Caco-2 (cell line): Measurements from ENCODE around the gene GH2. TPM values are rescaled to one million over a fixed set of nuclear protein-coding genes. Genes with fewer than 3 reads are reported as not detected.
"Not testable (repeated sequence)": the region's sequence is repeated elsewhere in the genome, so short reads cannot be mapped to it uniquely, and the experiment has no call there.

Experiments used
- BruUV-seq: library from RNA; stranded (reverse); fragments of 400-500 nt; replicated peaks from 2 replicates; lab custom pipeline; 2021; lab: Mats Ljungman, UMichigan
- CTCF ChIA-PET: fragments of 300-600 bp; sonication (Branson Sonifier 250); formaldehyde crosslinking; loops from one replicate; lab custom pipeline; 2022; ENCODE audit warnings: antibody characterized with exemption; lab: Charles Lee
- POLR2A ChIA-PET: fragments of 300-600 bp; sonication (Branson Sonifier 250); formaldehyde crosslinking; loops from one replicate; lab custom pipeline; 2022; ENCODE audit warnings: antibody characterized with exemption; lab: Charles Lee
- DNase-seq, 2 experiments: peaks; one replicate each; pipeline versions ENCODE4 v3.0.0 to v3.0.0-alpha.2; 2020 to 2022
- H3K27me3 ChIP-seq: replicated peaks from 2 replicates; pipeline ENCODE4 v1.6.0; 2011; ENCODE audit warnings: low read length; ENCODE audit not compliant: control insufficient read depth, insufficient read depth
- H3K36me3 ChIP-seq: 2 replicates; pipeline ENCODE4 v1.5.1; 2011; ENCODE audit warnings: low read length; ENCODE audit not compliant: control insufficient read depth, insufficient read depth
- H3K4me1 ChIP-seq: fragments of 250-450 bp; sonication (Bioruptor Pico); 2 replicates; pipeline ENCODE4 v1.5.1; 2020; ENCODE audit warnings: mild to moderate bottlenecking
- H3K4me3 ChIP-seq: 2 replicates; pipeline ENCODE4 v1.5.1; 2011; ENCODE audit warnings: low read depth, mild to moderate bottlenecking, control low read depth, low read length
- H3K9me3 ChIP-seq: fragments of 250-450 bp; sonication (Bioruptor Pico); 2 replicates; pipeline ENCODE4 v1.5.1; 2020; ENCODE audit warnings: mild to moderate bottlenecking, moderate library complexity
- H3K27ac Mint-ChIP-seq: one replicate; pipeline ENCODE4 v1.8.0; 2022; ENCODE audit warnings: mixed read lengths; ENCODE audit not compliant: unreplicated experiment
- H3K27me3 Mint-ChIP-seq: one replicate; pipeline ENCODE4 v1.8.0; 2022; ENCODE audit warnings: mixed read lengths; ENCODE audit not compliant: insufficient read depth, unreplicated experiment
- H3K36me3 Mint-ChIP-seq: one replicate; pipeline ENCODE4 v1.8.0; 2022; ENCODE audit warnings: mild to moderate bottlenecking, mixed read lengths; ENCODE audit not compliant: insufficient read depth, unreplicated experiment
- H3K4me1 Mint-ChIP-seq: one replicate; pipeline ENCODE4 v1.8.0; 2022; ENCODE audit warnings: low read depth, mixed read lengths; ENCODE audit not compliant: unreplicated experiment
- H3K4me3 Mint-ChIP-seq: one replicate; pipeline ENCODE4 v1.8.0; 2022; ENCODE audit warnings: mild to moderate bottlenecking, moderate library complexity, mixed read lengths; ENCODE audit not compliant: unreplicated experiment
- H3K9me3 Mint-ChIP-seq: one replicate; pipeline ENCODE4 v1.8.0; 2022; ENCODE audit warnings: mixed read lengths; ENCODE audit not compliant: unreplicated experiment
- intact Hi-C: fragments of 100-400 bp; cut with micrococcal nuclease; formaldehyde crosslinking; loops from one replicate; pipeline ENCODE4 v1.10.0; 2022; ENCODE audit not compliant: unreplicated experiment
- total RNA-seq: library from RNA; stranded (reverse); gene quantifications from 2 replicates; pipeline ENCODE4 v1.2.3, GENCODE V29; 2022
- TF ChIP-seq, protein P1 (sequence below), 2 experiments: fragments of 200-600 bp in 1 of 2; IDR thresholded peaks; 1 replicate in 1 of 2; 2 replicates in 1 of 2; pipeline versions ENCODE4 v1.5.1 to v1.8.0; 2011 to 2022; ENCODE audit warnings: antibody characterized with exemption in 1 of 2, control low read depth in 1 of 2, inconsistent platforms in 1 of 2, low read depth in 1 of 2, low read length in 1 of 2, mild to moderate bottlenecking in 1 of 2, moderate library complexity in 1 of 2; ENCODE audit not compliant: insufficient read depth in 1 of 2, severe bottlenecking in 1 of 2, unreplicated experiment in 1 of 2

The GH2 gene
- total RNA-seq, 1 experiment from 2014 or later, result not detected

GRCh38 chr17:63903787-63904201 lies 22.1 kb upstream of the GH2 start:
- H3K27me3 Mint-ChIP-seq, result peaks cover 11% of the 10 kb centered on the region
- POLR2A ChIA-PET, intact Hi-C loops, H3K9me3 ChIP-seq, H3K27me3 ChIP-seq, H3K4me1 ChIP-seq, H3K4me3 Mint-ChIP-seq, H3K9me3 Mint-ChIP-seq, BruUV-seq, H3K4me3 ChIP-seq, H3K4me1 Mint-ChIP-seq, H3K36me3 ChIP-seq, H3K36me3 Mint-ChIP-seq, H3K27ac Mint-ChIP-seq: not testable (repeated sequence)
- CTCF ChIA-PET, result interaction anchor here (1.0 to 1.2 kb wide), 2 partner anchors 38 to 47 kb away, joined by 3 to 5 read pairs; no protein-coding TSS in a partner anchor
- TF ChIP-seq, protein P1, sequence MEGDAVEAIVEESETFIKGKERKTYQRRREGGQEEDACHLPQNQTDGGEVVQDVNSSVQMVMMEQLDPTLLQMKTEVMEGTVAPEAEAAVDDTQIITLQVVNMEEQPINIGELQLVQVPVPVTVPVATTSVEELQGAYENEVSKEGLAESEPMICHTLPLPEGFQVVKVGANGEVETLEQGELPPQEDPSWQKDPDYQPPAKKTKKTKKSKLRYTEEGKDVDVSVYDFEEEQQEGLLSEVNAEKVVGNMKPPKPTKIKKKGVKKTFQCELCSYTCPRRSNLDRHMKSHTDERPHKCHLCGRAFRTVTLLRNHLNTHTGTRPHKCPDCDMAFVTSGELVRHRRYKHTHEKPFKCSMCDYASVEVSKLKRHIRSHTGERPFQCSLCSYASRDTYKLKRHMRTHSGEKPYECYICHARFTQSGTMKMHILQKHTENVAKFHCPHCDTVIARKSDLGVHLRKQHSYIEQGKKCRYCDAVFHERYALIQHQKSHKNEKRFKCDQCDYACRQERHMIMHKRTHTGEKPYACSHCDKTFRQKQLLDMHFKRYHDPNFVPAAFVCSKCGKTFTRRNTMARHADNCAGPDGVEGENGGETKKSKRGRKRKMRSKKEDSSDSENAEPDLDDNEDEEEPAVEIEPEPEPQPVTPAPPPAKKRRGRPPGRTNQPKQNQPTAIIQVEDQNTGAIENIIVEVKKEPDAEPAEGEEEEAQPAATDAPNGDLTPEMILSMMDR (IDR thresholded peaks at IDR 0.05; ENCODE audit: insufficient read depth in 1 of 2, low read depth in 1 of 2, low read length in 1 of 2, severe bottlenecking in 1 of 2, unreplicated experiment in 1 of 2), result peak; percentile 6 to 35
- DNase-seq, result peak in 1 of 2 experiments; percentile 39

DNA sequence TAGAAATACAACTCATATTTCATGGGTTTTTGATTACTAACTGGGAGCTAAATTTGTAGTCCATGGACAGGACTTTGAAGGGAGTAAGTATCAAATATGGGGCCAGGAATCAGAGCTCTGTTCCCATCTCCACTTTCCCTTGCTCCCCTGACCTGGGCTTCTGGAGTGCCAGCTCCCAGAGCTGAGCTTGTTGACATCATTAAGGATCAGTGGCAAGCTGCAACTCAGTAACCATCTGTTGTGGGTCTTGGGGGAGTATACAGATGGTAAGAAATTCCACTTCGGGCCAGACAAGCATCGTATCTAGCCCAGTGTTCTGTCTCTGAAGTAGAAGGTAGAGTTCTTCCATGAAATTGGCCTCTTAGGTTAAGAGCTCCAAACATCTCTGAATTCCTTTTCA lies 20.2 kb upstream of the GH2 start:
- BruUV-seq, H3K4me1 Mint-ChIP-seq, H3K9me3 Mint-ChIP-seq, POLR2A ChIA-PET, DNase-seq, H3K27me3 ChIP-seq, H3K36me3 ChIP-seq, H3K9me3 ChIP-seq, H3K4me3 ChIP-seq, H3K4me1 ChIP-seq, H3K36me3 Mint-ChIP-seq, intact Hi-C loops, H3K27ac Mint-ChIP-seq, H3K4me3 Mint-ChIP-seq: not testable (repeated sequence)
- CTCF ChIA-PET, result interaction anchor here (1.7 to 1.8 kb wide), 2 partner anchors 45 to 232 kb away, joined by 4 to 5 read pairs; no protein-coding TSS in a partner anchor
- H3K27me3 Mint-ChIP-seq, result peaks cover 15% of the 10 kb centered on the region

DNA sequence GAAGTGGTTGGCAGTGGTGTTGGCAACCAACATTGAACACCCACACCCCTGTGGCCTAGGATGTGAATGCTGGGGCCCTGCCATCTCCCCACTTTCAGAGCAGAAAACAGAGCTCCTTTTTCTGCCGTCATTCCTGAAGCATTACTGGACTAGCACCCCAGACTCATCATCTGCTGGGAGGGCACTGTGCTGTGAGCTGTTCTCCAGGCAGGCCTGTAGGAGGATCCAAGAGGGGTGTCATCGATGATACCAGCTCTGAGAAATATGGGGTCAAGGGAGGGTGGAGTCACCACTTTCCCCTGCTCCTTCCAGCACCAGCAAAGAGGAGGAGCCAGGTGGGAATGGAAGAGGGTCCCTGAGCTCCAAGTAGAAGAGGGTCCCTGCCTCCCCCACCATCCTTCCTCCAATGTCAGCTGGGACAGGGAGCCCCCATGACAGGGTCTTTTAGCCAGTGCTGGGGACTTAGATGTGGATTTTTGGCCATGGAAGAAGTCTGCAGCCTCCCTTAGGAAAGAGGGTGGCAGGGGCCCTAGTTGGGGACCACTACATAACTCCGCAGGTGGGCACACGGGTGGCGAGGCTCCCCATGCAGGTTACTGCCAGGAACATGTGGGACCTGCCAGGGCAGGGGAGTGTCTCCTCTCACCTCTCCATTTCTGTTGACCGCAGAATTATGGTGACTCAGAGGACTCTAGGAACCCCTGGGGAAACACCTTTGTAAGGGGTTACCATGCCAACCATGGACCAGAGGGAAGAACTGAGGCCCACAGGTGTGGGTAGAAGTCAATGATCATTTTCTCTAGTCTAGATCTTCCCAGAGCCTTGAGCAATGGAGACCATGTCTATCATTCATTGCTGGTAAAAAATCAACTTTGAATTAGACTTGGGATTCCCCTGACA lies 17.4 kb upstream of the GH2 start:
- H3K9me3 ChIP-seq, H3K4me1 ChIP-seq, H3K27me3 ChIP-seq, H3K4me1 Mint-ChIP-seq, intact Hi-C loops, H3K4me3 ChIP-seq, H3K36me3 ChIP-seq, H3K36me3 Mint-ChIP-seq, POLR2A ChIA-PET, BruUV-seq, H3K4me3 Mint-ChIP-seq, H3K27ac Mint-ChIP-seq, DNase-seq, H3K9me3 Mint-ChIP-seq: not testable (repeated sequence)
- H3K27me3 Mint-ChIP-seq, result peaks cover 19% of the 10 kb centered on the region
- CTCF ChIA-PET, result interaction anchor here (1.2 kb wide), 1 partner anchor 20 kb away, joined by 4 read pairs; the partner anchor contains the start of gene GH1

DNA sequence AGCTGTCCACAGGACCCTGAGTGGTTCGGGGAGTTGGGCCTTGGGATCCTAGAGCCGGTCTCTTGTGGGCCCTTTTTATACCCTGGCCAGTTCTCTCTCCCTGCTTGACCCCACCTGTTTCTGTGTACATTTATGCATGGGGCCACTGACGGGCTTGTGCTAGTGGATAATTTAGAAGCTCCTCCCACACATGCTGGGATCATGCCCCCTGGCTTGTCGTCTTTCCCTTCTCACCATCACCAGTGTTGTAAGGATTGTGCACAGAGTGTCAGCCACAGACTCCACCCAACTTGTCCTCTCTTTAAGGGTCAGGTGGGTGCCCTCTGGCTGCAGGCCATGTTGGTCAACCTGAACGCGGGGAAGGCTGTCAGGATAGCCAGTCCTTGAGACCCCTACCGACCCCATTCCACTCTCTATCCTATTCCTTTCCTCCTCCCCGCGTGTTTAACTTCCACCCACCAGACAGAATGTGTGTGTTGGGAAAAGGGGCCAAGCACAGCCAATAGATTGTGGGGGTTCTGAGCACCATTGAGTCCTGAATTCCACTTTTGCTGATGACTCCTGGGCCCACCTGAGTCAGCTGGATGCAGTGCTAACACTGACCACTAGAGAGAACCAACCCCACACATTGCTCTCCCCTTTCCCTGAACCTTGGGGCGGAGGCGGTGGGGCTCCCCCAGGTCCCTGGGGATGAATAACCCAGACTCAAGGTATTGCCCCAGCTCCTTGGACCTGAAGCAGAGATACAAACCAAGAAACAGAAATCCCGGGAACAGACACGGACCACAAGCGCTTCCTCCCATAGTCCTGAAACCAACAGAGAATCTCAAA lies 15.0 kb upstream of the GH2 start, which contains the start of gene CSH1:
Gene CSH1 (minus strand): TSS at position 51 of the 831 bp plus-strand sequence. CDS start 63 bp downstream, outside the sequence.
- H3K4me3 ChIP-seq, H3K27ac Mint-ChIP-seq, POLR2A ChIA-PET, BruUV-seq, H3K9me3 Mint-ChIP-seq, H3K27me3 ChIP-seq, intact Hi-C loops, DNase-seq, H3K4me3 Mint-ChIP-seq, H3K4me1 ChIP-seq, H3K4me1 Mint-ChIP-seq, H3K36me3 ChIP-seq, H3K36me3 Mint-ChIP-seq, H3K9me3 ChIP-seq, CTCF ChIA-PET: not testable (repeated sequence)
- peaks cover 21% of the 10 kb centered on the region for H3K27me3 Mint-ChIP-seq

GRCh38 chr17:63894821-63895220 lies 13.1 kb upstream of the GH2 start:
- H3K4me3 Mint-ChIP-seq, H3K27ac Mint-ChIP-seq, intact Hi-C loops, BruUV-seq, H3K36me3 ChIP-seq, H3K9me3 ChIP-seq, H3K4me1 ChIP-seq, H3K9me3 Mint-ChIP-seq, H3K27me3 ChIP-seq, POLR2A ChIA-PET, CTCF ChIA-PET, H3K4me1 Mint-ChIP-seq, H3K4me3 ChIP-seq, H3K36me3 Mint-ChIP-seq: not testable (repeated sequence)
- DNase-seq, result peak in 1 of 2 experiments; percentile 9
- H3K27me3 Mint-ChIP-seq, result peaks cover 17% of the 10 kb centered on the region
